GM04503 (cell line): Measurements from ENCODE around the gene EPS8L2.
A peak's percentile ranks its signal among the peaks of the same experiment; 100 is the strongest.
"Not testable (repeated sequence)": the region's sequence is repeated elsewhere in the genome, so short reads cannot be mapped to it uniquely, and the experiment has no call there.

Source experiments
- DNase-seq: peaks from one replicate; pipeline ENCODE4 v3.0.0-alpha.2; 2012; ENCODE audit warnings: low read depth

The EPS8L2 gene

DNA sequence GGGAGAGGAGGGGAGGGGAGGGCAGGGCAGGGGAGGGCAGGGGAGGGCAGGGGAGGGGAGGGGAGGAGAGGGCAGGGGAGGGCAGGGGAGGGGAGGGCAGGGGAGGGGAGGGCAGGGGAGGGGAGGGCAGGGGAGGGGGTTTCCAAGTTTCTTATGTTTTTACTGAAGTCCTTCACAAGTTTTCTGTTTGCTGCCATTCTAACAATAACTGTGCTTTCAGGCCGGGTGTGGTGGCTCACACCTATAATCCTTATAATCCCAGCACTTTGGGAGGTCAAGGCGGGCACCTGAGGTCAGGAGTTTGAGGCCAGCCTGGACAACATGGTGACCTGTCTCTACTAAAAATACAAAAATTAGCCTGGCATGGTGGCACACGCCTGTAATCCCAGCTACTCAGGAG, 15.8 kb upstream of the EPS8L2 start:
- DNase-seq, result not testable (repeated sequence)

DNA sequence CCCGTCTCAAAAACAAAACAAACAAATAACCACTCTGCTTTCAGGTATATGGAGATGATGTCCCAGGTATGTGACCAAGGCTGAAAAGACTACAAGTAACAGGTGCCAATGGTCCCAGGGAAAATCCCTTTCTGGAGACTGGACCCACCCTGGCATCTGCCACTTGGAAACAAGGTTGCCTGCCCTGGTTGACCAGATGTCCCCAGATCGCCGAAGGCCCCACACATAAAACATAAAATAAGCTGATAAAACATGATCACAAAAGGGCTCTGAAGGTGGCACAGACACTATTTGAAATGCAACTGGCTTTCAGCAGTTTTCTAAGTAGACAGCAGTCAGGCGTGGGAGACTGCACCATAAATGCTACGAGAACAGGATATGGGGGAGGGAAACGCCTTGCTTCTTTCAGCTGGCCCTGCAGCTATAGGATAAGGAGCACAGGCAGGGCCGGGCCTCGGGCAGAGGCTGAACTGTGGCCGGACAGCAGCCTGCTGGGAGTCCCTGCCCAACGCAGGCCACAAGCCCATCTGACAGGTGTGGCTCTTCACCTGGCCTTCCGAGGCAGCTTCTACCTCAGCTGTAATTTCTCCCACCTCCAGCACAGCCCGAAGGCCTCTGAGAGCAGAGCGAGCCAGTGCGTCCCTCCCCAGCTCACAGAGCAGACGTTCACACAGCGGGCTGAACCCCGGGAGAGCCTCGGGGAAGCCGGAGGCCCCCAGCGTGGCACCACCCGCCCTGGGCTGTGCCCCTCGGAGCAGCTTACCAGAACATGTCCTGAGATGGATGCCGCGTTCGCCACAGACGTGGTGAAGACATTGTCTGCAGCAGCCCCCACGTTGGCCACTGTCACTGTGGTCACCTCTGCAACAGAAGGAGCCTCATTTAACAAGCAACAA, 15.0 kb upstream of the EPS8L2 start:
- DNase-seq, result no peak

DNA sequence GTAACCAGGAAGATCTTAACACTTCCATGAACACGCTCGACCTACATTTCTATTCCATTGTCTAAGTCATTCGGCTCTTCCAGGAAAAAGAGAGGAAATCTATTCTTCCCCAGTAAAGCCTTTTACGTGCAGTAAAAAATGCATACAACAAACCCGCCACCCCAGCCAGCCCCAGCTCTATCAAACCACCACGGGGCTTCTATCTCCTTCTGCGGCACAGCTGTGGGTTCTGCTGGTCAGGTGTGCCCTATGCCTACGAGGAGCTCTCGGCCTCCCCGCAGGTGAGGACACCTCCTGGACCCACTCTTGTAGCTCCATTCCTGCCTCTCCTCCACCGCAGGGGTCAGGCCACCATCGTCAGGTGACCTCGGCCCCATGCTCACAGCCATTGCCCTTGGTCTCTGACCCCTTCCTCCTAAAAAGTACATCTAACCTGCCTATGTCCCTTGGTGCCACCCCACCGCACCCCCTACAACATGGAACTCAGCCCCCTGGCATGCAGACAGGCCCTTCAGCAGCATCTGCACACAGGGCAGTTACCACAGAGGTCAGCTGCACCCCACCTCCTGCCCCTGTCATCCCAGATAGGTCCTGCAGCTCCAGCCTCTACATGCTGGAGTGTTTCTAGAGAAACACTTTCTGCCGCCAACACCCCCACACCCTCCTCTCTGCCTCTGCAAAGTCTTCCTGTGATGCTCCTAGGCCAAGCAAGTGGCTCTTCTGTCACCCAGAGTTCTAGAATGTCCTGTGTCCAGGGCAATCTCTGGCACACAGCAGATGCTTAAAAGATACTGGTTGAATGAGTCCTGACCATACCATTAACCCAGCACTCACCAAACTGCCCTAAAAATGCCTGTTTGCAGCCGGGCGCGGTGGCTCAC, 14.1 kb upstream of the EPS8L2 start:
- DNase-seq, result no peak

DNA sequence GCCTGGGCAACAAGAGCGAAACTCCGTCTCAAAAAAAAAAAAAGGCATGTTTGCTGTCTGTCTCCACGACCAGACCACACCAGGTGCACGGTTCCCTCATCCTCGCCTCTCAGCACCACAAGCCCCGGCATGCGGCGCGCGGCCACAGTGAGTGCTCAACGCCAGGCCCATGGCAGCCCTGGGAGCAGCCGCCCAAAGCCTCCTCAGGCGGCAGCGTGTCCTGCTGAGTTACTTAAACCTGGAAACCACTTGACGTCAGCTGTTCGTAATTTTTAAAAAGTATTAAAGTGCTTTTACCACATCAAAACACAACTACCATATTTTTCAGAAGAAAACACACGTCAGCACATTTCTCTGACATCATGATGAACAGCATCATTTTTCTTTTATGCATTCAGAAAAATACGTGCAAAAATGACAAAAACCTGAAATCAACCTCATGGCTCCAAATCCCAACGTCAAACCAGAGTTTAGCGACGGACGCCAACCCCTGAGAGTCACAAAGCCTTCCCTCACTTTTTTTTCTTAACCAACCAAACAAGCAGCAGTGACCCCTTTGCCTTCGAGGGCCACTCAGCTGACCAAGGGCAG, 13.1 kb upstream of the EPS8L2 start:
- no peak for DNase-seq

DNA sequence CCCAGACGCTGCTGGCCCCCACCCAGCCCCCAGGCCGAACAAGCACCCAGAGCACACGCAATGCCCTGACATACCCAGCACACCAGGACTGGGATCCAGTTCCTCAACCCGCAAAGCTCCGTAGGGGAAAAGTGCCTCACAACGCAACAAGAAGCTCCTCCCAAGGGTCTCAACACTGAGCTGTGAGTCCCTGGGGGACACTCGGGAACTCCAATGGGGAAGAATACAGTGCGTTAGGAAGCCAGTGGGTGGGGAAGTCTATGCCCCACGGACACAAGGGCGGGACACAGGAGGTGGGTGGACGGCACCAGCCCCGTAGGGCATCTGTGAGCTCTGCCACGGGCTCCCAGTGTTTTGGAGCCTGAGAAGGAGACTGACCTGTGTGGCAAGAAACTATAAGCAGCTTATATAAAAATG, 12.6 kb upstream of the EPS8L2 start:
- DNase-seq, result no peak

DNA sequence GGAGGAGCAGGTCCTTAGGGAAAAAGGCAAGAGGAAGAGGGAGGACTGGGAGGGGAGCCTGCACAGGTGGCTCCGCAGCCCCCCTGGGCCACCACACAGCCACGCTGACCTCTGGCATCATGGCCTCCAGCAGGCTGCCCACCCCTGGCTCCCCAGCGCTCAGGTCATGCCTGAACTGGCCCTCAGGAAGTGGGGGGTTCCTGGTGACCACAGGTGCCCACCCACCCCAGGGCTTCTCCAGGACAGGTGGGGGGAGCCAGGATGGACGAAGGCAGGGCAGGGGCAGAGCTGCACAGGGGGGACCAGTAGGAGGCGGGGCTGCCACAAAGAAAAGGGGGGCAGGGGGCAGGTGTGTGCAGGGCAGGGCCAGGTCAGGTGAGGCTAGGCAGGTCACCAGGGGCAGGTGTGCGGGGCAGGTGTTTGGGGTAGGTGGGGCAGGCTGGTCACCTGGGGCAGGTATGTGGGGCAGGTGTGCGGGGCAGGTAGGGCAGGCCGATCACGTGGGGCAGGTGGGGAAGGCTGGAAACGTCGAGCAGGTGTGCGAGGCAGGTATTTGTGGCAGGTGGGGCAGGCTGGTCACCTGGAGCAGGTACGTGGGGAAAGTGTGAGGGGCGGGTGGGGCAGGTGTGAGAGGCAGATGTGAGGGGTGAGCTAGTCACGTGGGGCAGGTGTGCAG, 12.0 kb upstream of the EPS8L2 start:
- DNase-seq, result no peak

DNA sequence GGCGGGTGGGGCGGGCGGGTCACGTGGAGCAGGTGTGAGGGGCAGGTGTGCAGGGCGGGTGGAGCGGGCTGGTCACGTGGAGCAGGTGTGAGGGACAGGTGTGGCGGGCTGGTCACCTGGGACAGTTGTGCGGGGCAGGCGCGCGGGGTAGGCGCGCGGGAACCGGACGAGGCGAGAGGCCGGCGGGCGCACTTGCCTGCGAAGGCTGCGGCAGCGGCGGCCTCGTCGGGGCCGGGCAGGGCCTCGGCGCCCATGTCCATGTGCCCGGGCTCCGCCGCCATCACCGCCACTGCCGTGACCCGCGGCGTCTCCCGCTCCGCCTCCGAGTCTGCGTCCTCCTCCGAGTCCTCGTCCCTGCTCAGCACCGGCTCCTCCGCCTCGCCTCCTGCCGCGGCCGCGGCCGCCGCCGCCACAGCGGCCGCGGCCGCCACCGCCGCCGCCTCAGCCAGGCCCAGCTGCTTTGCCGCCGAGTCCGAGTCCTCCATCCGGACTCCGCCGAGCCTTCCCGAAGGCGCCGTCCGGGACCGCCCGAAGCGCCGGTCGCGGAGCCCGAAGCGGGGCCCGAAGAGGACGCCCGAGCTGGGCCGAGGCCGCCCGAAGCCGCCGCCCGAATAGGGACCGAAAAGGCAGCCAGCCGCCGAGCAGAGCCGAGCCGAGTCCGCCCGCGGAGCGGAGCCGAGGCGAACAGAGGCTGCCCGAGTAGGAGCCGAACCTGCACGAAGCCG, 11.3 kb upstream of the EPS8L2 start, which contains the start of gene DEAF1:
Gene DEAF1, minus strand, starts transcription at position 660 of the 725 bp plus-strand sequence. Its CDS starts 175 bp downstream, at position 485.
- DNase-seq, result peak; percentile 46

DNA sequence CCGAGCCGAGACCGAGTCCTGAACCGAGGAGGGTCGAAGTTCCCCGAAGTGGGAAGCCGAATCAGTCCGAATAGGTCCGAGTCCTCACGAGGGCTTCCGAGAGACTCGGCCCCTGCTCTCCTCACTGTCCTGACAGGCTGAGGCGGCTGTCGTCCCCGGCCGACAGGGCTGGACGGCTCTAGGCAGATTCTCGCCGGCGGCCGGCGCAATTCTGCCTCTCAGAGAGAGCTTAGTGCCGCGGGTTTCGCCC, 10.8 kb upstream of the EPS8L2 start:
- DNase-seq, result no peak

DNA sequence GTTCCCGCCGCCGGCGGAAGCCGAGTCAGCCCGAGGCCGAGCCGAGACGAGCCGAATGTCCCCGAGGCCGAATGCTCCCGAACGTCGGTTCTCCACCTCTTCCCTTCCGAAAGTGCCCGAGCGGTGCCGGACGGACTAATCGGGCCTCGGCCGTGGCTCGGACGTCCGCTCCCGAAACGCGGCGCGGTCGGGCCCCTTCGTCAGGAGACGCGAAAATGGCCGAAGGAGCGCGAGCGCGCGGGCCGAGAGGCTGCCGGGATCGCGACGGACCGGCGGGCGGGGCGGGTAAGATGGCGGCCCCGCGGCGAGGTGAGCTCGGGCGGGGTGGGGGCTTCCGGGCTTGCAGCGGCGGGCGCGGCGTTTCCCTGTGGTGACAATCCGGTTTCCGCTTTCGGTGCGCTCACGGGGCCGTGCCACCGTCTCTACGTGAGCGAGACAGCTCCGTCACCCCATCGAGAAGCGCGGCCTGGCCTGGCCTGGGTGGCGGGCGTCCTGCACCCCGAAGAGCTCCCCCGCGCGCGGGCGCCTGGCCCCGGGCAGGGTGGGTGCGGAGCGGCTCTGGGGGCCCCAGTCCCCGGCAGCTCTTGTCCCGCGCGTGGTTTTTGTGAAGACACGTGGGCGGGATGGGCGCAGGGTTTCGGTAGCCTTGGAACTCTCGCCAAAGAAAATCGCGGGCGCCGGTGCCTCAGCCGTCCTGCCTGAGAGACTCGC, 10.3 kb upstream of the EPS8L2 start, which contains the start of gene TMEM80:
Gene TMEM80, plus strand, starts transcription at position 279 of the 711 bp plus-strand sequence. Its CDS starts 12 bp downstream, at position 291.
- DNase-seq, result peak; percentile 68

DNA sequence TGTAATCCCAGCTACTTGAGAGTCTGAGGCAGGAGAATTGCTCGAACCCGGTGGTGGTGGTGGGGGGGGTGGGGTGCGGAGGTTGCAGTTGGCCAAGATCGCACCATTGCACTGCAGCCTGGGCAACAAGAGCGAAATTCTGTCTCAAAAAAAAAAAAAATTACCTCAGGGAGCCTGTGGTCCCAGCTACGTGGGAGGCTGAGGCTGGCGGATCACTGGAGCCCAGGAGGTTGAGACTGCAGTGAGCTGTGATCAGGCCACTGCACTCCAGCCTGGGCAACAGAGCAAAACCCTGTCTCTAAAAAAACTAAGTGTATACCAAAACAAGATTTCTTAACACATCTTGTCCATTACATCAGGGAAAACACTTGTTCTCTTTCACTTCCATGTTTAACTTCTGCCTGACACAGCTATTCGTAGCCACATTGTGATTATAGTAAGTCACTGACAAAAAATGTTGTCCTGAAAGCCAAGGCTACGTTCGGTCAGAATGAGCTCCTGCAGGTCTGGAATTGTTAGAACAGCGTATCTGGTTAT, 9.0 kb upstream of the EPS8L2 start:
- peak; percentile 78 for DNase-seq

DNA sequence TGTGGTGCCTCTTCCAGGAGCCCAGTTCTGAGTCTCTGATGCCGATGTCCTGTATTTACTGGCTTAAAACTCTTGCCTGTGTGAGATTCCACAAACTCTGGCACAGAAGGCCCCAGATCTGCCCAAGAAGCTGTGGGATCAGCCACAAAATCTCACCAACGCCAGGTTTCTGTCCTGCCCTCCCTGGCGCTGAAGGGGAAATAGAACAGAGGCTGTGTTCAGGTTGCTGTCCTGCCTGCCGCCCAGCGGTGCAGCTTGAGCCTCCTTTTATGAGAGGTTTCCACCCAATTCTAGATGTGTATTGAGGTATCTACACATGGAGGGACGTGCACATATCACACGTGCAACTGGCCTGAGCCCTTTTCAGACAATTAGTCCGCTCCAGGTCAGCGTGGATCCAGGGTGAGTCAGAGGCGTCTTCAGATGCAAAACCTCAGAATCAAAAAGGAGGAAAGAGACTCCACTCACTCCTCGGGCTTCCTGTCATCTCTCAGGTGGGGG, 8.2 kb upstream of the EPS8L2 start:
- no peak for DNase-seq

DNA sequence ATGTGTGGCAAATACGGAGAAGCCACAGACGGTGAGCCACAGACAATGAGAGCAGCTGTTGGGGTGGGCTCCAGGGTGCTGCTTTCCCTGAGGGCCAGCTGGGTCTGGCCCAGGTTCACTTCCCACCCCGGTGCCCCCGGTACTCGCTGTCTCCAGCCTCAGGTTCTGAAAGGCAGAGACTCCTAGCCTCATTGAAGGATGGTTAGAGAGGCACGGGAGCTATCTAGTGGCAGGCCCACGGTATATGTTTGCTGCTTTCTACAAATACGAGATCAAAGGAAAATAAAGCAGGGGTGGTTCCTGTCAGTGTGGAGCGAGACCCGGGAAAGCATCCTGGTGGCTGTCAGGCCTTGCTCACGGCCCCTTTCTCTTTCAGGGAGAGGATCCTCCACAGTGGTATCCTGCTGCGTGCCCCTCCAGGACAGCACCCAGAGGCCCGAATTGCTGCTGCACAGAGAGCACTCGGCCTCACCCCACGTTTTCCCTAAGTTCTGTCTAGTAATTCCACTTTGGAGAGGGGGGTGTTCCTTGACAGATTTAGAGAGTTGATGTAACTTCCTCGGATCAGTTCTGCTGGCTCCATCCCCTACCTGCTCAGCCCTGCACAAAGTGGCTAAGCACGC, 7.4 kb upstream of the EPS8L2 start:
- no peak for DNase-seq

DNA sequence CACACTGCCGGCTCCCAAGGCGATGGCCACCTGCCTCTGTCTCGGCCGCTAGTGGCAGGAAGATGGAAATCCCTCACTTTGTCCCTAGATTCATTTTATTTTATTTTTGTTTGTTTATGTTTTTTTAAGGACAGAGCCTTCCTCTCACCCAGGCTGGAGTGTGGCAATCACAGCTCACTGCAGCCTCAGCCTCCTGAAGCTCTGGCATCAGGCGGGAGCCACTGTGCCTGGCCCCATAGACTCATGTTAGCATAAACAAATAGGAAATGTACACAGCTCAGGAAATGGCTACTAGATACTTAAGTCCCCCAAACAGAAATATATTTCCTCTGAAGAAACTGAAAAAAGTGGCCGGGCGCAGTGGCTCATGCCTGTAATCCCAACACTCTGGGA, 6.9 kb upstream of the EPS8L2 start:
- DNase-seq, result no peak

DNA sequence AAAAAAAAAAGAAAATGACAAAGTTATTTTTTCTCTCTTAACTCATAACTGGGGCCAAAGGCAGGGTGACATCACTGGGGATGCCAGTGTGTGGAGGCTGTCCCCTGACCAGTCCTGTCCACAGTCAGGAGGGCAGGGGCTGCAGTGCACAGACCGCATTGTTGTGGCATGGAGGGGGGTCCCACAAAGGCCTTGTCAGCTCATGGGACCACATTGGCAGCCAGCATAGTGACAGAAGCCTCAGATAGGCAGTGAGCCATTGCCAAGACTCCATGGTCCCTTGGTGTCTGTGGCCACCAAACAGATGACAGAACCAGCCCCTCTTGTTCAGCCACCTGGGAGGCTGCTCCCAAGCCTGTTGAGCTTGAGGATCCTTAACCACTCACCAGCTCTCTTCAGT, 6.3 kb upstream of the EPS8L2 start:
- no peak for DNase-seq

DNA sequence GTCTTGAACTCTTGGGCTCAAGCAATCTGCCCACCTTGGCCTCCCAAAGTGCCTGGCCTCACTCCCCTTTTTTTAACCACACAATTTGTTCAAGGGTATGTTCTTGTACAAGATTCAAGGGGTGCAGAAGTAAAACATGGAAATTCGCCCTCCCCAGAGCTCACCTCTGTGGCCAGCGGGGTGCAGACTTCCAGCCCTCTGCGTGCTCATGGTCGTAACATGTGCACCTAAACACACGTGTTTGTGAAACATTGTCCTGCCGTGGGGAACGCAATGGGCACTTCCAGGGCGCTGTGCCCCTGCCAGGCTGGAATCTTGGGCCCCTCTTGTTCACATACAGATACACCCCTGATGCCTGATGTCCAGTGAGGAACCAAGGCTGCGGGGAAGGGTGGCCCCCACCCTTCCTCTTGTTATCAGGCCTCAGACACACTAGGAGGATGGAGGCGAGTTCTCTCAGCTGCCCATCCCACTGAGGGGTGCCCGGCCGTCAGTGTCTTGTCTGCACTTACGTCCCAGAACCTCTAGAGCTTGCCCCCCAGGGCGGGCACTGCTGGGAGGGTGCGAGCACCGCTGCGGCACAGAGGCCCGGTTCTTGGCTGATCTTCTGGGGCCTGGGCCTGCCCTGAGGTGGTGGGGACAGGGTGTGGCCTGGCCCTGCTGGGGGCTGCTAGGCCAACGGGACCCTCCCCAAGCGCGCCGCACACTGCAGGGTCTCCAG, 4.1 kb upstream of the EPS8L2 start:
- DNase-seq, result no peak

DNA sequence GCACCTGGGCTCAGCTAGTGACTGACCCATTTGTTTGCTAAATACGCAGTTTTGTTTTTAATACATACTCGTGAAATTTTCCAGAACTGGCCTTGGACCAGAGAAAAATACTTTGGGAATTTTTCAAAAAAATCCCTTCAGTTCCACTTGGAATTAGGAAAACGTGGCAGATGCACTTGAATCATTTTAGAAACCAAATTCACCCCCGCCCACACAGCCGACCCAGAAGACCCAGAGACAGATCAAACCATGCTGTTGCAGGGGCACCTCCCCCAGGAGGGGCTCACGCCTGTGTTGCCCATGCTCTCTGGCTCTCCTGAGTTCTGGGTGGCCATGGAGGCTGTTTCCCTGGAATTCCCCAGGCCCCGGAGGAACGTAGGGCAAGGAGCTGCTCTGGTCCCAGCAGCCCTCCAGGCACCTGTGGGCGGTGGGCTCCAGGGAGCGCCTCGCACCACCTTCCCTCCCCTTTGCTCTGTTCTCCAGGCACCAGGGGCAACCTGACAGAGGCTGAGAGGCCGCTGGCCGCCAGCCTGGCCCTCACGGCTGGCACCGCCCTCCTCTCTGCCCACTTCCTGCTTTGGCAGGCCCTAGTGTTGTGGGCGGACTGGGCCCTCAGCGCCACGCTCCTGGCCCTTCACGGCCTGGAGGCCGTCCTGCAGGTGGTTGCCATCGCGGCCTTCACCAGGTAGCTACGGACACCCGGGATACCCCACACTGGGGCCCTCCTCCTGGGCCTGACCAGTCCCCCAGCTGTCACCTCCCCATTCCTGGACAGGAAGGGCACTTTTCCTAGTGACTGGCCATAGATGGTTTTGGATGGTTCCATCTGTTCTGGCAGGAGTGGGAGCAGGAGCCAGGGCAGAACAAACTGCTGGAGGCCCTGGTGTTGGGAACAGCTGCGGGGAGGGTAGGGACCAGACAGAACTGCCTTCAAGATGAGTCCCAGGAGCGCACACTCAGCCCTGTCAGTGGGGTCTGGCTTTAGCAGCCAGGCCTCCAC, 3.3 kb upstream of the EPS8L2 start:
- DNase-seq, result no peak

DNA sequence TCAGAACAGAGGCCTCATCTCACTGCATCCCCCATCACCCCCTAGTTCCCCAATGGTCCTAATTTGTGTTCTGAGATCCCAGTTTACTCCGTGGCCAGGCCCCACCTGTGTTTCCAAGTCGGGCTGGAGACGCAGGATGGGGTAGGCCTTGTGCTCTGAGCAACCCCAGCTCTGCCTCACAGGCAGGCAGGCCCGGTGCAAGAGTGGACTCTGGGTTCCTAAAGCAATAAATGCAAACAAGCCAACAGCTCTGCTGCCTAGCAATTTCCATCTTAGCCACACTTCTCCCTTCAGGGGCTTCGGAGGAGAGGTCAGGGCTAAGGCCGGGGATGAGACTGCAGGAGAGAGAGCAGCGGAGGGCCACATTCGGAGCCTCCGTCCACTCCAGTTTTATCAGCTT, 2.5 kb upstream of the EPS8L2 start:
- DNase-seq, result no peak

DNA sequence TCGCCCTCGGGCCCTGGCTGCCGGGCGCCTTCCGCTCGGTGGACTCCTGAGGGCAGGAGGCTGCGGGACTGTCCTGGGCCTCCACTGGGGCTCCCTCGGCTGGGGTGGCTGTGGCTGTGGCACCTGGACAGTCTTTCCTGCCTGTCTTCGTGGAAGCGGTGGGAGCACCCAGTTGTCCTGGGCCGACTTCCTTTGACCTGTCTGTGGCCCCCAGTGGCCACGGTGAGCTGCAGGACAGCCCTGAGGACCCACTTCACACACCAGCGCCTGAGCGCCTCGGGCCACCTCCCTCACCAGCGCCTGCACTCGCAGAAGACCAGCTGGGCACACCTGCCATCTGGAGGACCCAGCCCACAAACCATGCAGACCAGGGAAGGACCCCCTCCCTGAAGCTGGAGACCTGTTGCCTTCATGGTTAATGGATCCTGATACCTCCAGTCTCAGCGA, 1.8 kb upstream of the EPS8L2 start:
- DNase-seq, result no peak
